ENCODE data around the gene CACNB1. TPM values are rescaled to one million over a fixed set of nuclear protein-coding genes. Genes with fewer than 3 reads are reported as not detected.
A peak's percentile ranks its signal among the peaks of the same experiment; 100 is the strongest.

CACNB1 gene
- total and polyA plus RNA-seq, 2 of the 13 experiments (the other 11 are each of a cell fraction or from before 2014, with no cell fraction given), result 0.75 to 1.5 TPM

GRCh38 chr17:39153599-39154051 is 43.8 kb downstream of the CACNB1 start (continued):
- TF ChIP-seq PRDM10 (CRISPR knock-in tag; IDR thresholded peaks at IDR 0.05; ENCODE audit: low read depth) (0 out of 2 replicates have a peak, but pooled peaks have one; percentile 62), DZIP1 (CRISPR knock-in tag; IDR thresholded peaks at IDR 0.05) (no peak), DBP (CRISPR knock-in tag; IDR thresholded peaks at IDR 0.05; ENCODE audit: not compliant biosample characterization) (peak; percentile 64), GTF2F1 (IDR thresholded peaks at IDR 0.05; ENCODE audit: low read length) (peak; percentile 80; the same call in 1 of the 2 replicates), ZFP36 (IDR thresholded peaks at IDR 0.05; ENCODE audit: borderline replicate concordance, low read depth, low read length, partially characterized antibody) (no peak), SYNCRIP (IDR thresholded peaks at IDR 0.05; ENCODE audit: insufficient read depth, low read depth, low read length) (no peak), NR0B2 (CRISPR knock-in tag; IDR thresholded peaks at IDR 0.05) (no peak; the same call in 1 of the 2 replicates), ZSCAN30 (CRISPR knock-in tag; IDR thresholded peaks at IDR 0.05) (no peak), JUN (CRISPR knock-in tag; IDR thresholded peaks at IDR 0.05) (0 out of 2 replicates have a peak, but pooled peaks have one; percentile 51), ZNF710 (CRISPR knock-in tag; IDR thresholded peaks at IDR 0.05; ENCODE audit: borderline replicate concordance) (no peak), UBTF (CRISPR knock-in tag; IDR thresholded peaks at IDR 0.05) (no peak)
- TF ChIP-seq, protein P1, sequence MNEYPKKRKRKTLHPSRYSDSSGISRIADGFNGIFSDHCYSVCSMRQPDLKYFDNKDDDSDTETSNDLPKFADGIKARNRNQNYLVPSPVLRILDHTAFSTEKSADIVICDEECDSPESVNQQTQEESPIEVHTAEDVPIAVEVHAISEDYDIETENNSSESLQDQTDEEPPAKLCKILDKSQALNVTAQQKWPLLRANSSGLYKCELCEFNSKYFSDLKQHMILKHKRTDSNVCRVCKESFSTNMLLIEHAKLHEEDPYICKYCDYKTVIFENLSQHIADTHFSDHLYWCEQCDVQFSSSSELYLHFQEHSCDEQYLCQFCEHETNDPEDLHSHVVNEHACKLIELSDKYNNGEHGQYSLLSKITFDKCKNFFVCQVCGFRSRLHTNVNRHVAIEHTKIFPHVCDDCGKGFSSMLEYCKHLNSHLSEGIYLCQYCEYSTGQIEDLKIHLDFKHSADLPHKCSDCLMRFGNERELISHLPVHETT (CRISPR knock-in tag; conservative IDR thresholded peaks at IDR 0.05), result no peak; the same call in 1 of the 2 replicates
- TF ChIP-seq, protein P2, sequence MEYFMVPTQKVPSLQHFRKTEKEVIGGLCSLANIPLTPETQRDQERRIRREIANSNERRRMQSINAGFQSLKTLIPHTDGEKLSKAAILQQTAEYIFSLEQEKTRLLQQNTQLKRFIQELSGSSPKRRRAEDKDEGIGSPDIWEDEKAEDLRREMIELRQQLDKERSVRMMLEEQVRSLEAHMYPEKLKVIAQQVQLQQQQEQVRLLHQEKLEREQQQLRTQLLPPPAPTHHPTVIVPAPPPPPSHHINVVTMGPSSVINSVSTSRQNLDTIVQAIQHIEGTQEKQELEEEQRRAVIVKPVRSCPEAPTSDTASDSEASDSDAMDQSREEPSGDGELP (IDR thresholded peaks at IDR 0.05; ENCODE audit: borderline replicate concordance, low read depth), result no peak
